MV-4-11 (cell line): ENCODE measurements around the gene ILRUN.
"Not testable (repeated sequence)": the region's sequence is repeated elsewhere in the genome, so short reads cannot be mapped to it uniquely, and the experiment has no call there.

Experiments
- DNase-seq: peaks from one replicate; lab custom pipeline; 2025; lab: John Stamatoyannopoulos, UW

The ILRUN gene

DNA sequence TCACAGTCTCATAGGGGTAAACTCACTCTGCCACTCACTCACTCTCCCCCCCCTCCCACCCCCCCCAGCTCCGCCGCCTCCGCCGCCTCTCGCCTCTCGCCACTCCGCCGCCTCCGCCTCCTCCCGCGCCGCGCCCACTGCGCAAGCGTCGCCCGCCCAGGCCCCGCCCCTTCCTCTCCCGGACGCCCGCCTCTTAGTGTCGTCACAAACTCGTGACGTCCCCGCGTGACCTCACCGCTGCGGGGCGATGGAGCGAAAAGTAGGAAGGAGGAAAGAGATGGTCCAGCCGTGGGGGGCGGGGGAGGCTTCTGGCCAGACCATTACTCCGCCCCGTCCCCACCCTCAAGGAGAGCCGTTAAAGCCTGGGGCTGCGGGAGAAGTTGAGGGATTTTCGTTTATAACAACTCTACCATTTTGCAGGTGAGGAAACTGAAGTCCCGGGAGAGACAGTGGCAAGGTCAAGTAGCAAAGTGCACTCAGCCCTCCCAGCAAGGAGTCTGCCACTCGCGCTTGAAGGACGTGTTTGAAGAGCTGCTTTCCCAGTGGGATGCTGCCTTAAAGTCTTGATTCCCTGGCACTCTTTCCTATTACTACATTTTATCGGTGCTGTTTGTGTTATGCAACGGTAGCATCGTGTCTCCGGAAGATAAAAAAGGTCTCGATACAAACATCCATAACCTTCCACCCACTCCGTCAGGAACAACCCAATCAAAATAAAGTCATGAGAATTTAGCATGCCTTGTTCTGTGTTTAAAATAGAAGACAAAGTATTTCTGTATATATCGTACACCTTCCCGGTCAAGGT lies at the start of gene ILRUN:
ILRUN (minus strand) TSS at position 29 of the 805 bp plus-strand sequence. CDS start 164 bp downstream, outside the sequence.
- DNase-seq = peak; percentile 86

DNA sequence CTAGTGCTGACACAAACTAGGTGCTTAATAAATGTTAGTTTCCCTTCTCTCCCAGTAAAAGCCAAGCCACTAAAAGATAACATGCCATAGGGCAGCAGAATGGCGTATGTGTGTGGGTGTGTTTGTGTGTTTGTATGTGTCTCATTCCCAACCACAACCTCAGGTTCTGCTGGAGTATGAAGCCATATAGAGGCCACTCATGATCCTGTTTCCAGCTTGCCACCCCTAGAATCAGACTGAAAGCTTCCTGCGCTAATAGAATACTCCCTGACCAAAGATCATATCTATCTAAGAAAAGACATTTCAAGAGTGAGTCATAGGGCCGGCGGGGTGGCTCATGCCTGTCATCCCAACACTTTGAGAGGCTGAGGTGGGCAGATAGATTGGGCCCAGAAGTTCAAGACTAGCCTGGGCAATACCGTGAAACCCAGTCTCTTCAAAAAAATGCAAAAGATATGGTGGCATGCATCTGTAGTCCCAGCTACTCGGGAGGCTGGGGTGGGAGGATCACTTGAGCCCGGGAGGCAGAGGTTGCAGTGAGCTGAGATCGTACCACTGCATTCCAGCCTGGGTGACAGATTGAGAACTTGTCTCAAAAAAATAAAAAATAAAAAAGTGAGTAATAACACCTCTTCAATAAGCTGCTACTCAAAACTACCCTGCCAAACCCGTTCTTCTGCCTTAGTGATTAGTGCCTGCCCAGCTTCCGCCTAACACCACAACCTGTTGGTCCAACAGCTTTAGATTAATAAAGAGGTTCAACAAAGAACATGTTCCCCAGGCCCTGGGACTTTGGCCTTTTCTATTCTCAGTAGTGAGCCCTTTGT lies 48.9 kb upstream of the ILRUN start:
- no peak for DNase-seq

DNA sequence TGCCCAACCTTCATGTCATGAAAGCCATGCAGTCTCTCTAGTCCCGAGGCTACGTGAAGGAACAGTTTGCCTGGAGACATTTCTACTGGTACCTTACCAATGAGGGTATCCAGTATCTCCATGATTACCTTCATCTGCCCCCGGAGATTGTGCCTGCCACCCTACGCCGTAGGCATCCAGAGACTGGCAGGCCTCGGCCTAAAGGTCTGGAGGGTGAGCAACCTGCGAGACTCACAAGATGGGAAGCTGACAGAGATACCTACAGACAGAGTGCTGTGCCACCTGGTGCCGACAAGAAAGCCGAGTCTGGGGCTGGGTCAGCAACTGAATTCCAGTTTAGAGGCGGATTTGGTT lies 47.7 kb upstream of the ILRUN start:
- DNase-seq = not testable (repeated sequence)

DNA sequence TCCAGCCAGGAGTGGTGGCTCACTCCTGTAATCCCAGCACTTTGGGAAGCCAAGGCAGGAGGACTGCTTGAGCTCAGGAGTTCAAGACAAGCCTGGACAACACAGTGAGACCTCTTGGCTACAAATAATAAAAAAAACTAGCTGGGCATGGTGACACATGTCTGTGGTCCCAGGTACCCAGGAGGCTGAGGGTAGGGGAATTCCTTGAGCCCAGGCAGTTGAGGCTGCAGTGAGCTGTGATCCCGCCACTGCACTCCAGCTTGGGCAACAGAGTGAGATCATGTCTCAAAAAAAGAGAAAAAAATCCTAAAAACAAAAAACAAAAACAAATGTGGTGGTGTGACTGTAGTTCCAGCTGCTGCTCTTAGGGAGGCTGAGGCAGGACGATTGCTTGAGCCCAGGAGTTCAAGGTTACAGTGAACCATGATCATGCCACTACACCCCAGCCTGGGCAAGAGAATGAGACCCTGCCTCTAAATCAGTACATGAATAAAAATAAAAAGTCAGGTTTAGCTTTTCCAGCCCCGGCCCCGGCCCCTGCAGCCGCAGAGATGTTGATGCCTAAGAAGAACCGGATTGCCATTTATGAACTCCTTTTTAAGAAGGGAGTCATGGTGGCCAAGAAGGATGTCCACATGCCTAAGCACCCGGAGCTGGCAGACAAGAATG lies 47.2 kb upstream of the ILRUN start:
- DNase-seq = no peak

DNA sequence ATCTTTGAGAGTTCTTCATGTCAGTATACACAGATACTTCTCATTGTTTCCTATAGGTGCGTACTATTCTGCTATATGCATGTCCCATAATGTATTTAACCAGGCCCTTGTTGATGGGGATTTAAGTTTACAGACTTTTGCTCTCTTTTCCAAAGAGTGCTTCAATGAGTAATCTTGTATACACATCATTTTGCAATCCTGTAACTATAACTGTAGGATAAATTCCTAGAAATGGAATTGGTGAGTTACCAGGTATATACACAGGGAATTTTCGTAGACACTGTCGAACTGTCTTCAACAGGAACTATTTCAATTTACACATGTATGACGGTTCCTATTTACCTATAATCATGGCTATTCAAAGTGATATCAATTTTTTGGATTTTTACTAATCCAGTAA lies 45.5 kb upstream of the ILRUN start:
- DNase-seq = no peak

DNA sequence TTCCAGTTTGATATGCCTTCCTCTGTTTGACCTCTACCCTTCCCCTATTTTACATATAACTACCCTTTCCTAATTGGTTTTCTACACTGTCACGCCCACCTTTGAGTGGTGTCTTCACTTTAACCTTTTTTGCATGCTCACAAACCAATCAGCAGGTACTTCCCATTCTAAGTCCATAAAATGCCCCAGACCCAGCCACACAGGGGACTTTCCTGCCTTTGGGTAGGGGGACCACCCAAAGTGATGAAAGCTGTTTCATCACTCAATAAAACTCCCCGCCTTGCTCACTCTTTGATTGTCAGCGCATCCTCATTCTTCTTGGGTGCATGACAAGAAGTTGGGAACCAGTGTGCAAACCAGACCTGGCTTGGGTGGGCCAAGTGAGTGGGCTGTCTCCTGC lies 40.3 kb upstream of the ILRUN start:
- no peak for DNase-seq

DNA sequence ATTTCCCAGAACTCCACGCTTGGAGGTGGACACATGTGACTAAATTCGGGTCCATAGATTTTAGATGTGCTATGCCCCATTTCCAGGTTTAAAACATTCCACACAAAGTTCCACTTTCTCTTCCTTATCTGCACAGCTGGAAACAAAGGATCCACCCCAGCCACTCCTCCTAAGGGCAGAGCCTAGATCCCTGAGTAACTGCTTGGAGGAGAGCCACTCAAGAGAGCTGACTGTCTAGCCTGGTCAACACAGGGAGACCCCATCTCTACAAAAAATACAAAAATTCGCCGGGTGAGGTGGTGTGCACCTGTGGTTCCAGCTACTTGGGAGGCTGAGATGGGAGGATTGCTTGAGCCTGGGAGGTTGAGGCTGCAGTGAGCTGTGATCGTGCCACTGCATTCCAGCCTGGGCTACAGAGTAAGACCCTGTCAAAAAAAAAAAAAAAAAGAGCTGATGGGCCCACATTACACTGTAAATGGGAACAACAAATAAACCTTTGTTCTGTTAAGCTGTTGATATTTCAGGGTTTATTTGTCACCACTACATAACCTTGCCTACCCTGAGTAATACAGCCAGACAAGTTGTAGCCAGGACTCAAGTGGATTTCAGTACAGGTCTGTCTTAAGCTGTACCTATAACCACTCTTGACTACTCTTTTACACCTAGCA lies 35.0 kb upstream of the ILRUN start:
- DNase-seq = no peak

DNA sequence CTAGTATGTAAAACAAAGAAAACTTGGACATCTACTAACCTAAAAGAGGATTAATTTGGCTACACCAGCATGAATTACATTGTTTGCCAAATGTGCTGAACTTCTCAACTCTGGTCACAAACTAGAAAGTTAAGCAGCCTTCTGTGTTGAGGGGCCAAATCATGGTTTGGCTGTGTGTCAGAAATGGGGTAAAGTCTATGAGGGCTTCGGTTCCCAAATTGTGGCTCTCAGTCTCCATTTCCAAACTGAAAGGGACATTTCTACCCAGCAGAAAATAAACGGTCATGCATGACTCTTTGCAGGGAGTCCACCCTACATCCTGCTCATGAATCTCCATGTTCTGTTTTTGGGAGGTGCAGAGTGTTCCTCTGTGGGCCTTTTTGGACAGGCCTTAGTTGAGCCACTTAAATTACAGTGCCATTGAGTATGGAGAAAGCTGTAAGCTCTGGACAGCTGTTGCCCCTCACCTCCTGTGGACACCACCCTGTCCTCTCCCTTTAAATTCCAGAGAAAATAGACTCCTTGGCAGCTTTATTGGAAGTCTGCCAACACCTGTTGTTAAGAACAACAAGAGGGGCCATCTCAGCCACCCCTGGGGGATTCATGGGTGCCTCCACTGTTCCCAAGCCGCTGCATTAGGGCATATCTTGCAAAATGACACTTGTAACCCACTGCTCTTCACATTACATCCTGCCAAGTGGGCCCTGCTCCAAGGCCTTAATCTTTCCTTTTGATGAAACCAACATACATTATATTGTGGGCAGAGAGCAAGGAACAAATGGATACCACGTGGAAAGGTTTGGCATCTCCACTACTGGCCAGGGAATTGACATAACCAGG lies 33.3 kb upstream of the ILRUN start:
- no peak for DNase-seq

DNA sequence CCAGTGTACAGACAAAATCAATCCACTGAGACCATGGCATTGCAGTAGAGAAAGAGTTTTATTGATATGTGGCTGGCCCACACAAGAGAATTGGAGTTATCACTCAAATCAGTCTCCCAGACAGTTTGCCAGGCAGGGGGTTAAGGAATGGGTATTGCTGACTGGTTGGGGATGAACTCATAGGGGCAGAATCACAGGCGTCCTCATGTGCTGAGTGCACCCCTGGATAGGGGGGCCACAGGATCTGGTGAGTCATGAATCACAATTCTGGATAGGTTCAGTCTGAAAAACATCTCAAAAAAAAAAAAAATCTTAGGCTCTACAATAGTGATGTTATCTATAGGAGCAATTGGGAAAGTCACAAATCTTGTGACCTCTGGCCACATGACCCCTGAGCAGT lies 29.5 kb upstream of the ILRUN start:
- DNase-seq = no peak

DNA sequence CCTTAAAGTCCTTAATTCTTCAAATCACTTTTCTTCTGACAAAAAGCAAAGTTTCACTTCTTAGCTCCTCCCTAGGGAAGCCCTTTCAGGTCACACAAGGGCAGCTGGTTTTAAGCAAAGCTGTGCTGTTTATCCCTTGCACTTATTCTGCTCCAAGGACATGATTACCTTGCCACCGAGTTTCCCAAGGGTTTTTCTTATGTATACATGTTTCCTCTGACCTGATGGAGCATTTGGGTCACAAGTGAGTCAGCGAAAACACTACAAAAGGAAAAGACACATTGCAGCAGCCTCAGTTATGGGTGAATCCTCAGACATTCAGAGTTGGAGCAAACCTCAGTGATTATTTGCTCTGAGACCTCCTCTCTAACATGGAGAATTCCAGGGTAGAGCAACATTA lies 26.6 kb upstream of the ILRUN start:
- no peak for DNase-seq

DNA sequence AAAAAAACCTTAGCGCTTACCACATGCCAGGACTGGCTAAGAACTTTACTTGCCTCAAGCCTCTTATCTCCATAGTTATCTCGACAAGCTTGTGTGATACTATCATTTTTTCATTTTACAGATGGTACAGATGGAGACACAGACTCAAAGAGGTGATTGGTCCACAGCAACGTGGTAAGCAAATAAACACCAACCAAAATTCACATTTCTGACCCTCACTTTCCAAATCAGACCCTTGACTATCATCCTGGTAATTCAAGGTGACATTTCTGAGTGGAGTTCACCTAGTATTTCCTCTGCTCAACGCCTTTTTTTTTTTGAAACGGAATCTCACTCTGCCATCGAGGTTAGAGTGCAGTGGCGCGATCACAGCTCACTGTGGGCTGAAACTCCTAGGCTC lies 25.9 kb upstream of the ILRUN start:
- no peak for DNase-seq

DNA sequence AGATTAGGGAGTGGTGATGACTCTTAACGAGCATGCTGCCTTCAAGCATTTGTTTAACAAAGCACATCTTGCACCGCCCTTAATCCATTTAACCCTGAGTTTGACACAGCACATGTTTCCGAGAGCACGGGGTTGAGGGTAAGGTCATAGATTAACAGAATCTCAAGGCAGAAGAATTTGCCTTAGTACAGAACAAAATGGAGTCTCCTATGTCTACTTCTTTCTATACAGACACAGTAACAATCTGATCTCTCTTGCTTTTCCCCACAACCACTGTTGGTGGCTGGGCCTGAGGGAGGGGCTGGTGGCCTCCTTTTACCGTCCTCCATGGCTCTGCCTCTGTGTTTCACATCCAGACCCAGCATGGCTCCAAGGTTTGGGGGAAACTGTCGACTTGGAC lies 23.6 kb upstream of the ILRUN start:
- DNase-seq = not testable (repeated sequence)

DNA sequence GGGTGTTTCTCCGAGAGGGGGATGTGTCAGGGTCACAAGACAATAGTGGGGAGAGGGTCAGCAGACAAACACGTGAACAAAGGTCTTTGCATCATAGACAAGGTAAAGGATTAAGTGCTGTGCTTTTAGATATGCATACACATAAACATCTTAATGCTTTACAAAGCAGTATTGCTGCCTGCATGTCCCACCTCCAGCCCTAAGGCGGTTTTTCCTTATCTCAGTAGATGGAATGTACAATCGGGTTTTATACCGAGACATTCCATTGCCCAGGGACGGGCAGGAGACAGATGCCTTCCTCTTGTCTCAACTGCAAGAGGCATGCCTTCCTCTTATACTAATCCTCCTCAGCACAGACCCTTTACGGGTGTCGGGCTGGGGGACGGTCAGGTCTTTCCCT lies 23.1 kb upstream of the ILRUN start:
- not testable (repeated sequence) for DNase-seq

DNA sequence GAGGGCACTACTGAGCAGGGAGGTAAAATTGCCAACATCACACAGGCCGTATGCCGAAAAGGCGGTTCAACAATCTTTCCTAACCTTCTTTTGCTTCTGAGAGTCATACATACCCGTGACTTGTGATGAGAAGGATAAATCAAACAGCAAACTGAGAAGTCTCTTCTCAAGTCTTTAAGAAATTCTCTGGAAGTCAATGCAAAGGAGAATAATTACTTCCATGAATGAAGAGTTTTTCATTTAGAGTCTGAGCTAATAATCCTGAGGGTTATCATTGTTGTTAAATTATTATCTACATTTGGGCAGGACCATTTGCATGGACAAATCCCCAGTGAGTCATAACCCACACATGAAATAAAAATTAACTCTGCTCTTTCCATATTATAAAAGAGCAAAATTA lies 22.4 kb upstream of the ILRUN start:
- DNase-seq = no peak

DNA sequence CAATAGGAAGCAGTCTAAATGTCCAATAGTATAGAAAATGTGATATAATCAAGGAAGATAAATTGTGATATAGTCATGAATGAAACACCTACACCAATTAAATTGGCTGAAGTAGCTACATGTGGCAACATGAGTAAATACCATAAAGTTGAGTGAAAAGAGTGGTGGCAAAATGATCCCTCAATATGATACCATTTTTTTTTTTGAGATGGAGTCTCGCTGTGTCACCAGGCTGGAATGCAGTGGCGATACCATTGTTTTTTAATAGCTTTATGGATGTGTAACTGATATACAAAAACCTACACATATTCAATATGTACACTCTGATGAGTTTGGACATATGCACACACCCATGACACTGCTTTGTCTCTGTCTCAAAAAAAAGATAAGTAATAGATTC lies 20.9 kb upstream of the ILRUN start:
- DNase-seq = no peak

DNA sequence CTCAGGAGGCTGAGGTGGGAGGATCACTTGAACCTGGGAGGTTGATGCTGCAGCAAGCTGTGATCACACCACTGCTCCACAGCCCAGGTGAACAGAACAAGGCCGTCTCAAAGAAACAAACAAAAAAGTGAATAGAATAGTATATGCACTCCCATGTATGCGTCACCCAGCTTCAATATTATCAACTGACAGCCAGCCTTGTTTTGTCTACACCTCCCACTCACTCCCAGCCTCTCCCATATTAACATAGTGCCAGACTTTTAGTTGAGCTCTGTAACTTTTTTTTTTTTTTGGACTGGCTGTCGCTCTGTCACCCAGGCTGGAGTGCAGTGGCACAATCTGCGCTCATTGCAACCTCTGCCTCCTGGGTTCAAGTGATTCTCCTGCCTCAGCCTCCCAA lies 18.1 kb upstream of the ILRUN start:
- DNase-seq = no peak

DNA sequence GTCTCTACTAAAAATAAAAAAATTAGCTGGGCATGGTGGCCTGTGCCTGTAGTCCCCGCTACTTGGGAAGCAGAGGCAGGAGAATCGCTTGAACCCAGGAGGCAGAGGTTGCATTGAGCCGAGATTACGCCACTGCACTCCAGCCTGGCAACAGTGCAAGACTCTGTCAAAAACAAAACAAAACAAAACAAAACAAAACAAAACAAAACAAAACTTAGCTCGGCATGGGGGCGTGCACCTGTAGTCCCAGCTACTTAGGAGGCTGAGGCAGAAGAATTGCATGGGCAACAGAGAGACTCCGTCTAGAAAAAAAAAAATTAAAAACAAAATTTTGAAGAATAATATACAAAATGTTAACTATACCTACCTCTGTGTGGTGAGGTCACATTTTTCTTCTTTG lies 16.3 kb upstream of the ILRUN start:
- not testable (repeated sequence) for DNase-seq

DNA sequence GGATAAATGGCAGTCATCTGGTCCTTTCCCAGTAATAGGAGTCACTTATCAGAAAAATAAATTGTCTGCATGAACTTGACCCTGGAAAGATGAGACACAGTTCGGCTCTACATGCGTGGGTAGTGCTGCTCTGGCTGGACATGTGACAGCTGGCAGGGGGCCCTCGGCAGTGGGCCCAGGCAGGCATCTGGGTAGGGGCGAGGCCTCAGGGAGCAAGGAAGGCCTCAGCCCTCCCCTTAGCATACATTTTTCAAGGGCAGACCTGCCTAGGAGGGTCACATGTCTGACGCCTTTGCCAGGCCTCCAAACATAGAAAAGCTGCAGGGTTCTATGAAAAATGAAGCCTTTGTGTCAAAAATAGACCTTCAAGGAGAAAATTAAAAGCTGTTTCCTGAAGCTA lies 12.8 kb upstream of the ILRUN start:
- DNase-seq = no peak

DNA sequence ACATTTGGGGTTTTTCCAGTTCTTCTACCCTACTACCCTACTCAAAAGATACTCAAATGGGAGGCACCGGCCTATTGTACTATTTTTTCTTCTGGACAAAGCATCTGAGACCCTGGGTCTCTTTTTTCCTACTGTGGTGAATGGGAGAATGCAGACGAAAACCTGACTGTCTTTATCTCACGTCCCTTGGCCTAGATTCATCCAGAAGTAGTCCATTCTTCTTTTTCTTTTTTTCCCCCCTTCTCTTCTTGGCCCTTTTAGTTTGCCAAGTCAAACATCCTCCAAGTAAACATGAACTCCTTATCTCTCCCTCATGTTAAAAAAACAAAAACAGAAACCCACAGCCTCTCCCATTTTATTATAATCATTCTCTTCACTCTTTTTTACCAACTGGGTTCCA lies 8.7 kb upstream of the ILRUN start:
- DNase-seq = no peak

DNA sequence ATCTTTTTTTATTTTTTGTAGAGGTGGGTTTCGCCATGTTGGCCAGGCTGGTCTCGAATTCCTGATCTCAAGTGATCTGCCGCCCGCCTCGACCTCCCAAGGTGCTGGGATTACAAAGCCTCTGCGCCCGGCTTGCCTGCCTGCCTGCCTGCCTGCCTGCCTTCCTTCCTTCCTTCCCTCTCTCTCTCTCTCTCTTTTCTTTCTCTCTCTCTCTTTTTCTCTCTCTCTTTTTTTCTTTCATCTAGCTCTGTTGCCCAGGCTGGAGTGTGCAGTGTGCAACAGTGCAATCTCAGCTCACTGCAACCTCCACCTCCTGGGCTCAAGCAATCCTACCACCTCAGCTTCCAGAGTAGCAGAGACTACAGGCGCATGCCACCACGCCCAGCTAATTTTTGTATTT lies 4.6 kb upstream of the ILRUN start:
- no peak for DNase-seq

DNA sequence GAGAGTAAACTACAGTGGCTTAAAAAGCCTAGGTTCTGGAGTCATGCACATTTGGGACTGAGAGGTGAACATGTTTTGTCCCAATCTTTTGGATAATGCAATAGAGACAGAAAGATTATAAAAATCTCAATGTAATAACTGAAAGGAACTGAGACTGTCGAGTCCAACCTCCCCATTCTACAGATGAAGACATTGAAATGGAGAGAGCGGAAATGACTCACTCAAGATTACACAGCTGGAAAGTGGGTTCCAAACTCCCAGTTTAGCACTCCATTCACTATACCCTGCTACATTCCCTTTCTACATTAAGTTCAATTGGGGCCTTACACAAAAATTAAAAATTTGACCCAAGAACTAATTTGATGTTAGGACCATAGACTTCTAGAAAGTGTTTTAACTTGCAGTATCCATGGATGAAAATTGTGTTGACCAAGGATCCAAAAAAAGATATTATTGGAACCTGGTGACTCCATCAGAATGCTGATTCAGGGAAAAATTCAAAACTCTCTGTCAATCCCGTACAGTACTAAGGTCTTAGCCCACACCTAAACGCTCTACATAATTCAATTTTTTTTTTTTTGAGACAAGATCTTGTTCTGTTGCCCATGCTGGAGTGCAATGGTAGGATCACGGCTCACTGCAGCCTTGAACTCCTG lies 1.5 kb upstream of the ILRUN start:
- DNase-seq = no peak
